ENCODE measurements around the gene OXA1L.
"Not testable (repeated sequence)": the region's sequence is repeated elsewhere in the genome, so short reads cannot be mapped to it uniquely, and the experiment has no call there.

The OXA1L gene

DNA sequence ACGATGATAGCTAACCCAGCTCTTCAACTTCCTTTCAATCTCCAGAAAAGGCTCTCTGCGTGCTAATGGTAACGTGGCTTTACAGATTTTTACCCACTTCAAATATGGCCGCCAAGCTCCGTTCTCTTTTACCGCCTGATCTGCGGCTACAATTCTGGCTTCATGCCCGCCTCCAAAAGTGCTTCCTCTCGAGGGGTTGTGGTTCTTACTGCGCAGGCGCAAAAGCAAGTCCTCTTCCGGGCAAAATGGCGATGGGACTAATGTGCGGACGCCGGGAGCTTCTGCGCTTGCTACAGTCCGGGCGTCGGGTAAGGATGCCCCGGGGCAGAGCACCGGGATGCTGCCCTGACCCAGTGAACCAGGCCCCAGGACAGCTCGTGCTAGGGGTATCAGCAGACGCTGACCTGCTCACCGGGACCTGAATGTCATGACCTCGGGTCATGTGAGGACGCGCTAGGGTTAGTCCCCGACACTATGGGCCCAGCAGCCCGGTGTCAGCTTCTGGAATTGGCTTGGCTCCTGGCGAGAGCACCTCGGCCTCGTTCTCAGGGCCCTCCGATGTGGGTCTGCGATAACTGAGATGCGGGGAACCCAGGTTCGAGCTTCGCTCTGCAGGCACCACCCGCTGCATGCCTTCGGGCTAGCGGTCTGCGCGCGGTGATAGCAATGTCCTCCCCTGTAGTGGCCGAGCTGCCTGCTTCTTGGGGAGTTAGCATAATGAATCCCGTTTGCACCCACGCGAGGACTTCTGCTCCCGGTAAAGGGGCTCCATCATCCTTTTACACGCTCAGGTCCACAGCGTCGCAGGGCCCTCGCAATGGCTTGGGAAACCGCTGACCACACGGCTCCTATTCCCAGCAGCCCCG is at the start of gene OXA1L:
TSS of gene OXA1L (plus strand) at position 232 of the 866 bp plus-strand sequence. CDS start at position 246, 14 bp downstream.
- peak; percentile 95 for DNase-seq (ENCODE audit: low read depth, low spot score)

DNA sequence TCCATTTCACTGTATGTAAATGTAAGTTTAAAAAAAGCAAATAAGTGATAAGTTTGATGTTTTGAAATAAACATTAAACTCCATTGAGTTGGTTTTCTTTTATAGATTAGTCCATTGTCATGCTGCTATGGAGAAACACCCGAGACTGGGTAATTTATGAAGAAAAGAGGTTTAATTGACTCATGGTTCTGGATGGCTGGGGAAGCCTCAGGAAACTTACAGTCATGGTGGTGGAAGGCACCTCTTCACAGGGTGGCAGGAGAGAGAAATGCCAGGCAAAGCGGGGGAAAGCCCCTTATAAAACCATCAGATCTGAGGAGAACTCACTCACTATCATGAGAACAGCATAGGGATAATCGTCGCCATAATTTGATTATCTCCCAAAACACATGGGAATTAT is 48.4 kb upstream of the OXA1L start:
- no peak for DNase-seq (ENCODE audit: low read depth, low spot score)

DNA sequence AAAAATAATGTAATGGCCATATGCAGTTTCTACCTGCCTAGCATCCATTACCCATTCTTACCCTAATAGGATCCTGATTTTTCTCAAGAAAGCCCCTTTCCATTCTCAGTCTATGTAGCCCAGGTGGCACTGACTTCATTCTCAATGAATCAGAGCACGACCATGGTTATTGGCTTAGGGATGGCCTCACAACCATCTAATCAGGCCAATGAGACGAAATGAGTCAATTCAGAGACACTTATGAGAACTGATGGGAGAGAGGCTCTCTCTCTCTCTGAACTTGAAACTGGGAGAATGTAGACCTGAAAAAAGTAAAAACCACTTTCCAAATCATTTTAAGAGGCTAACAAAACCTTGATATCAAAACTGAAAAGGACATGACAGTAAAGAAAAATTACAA is 45.3 kb upstream of the OXA1L start:
- DNase-seq (ENCODE audit: low read depth, low spot score), result no peak

DNA sequence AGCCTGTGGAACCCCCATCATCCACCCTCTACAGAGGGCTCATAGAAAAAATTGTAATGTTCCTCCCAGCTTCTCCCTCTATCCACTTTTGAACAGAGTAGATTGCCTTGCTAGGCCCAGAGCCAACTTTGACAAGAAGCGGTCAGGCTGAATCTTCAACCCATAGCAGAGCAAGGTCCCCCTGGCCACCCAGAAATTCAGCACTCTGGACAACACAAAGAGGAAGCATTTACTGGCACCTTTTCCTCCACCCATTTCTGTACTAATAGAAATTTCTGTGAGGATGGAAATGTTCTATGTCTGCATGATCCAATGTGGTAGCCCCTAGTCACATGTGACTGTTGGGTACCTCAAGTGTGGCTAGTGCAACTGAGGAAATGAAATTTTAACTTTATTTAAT is 42.7 kb upstream of the OXA1L start:
- DNase-seq (ENCODE audit: low read depth, low spot score), result no peak

DNA sequence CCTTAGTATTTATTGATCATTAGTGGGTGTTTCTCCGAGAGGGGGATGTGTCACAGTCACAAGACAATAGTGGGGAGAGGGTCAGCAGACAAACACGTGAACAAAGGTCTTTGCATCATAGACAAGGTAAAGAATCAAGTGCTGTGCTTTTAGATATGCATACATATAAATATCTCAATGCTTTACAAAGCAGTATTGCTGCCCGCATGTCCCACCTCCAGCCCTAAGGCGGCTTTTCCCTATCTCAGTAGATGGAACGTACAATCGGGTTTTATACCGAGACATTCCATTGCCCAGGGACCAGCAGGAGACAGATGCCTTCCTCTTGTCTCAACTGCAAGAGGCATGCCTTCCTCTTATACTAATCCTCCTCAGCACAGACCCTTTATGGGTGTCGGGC is 41.6 kb upstream of the OXA1L start:
- DNase-seq (ENCODE audit: low read depth, low spot score), result not testable (repeated sequence)

DNA sequence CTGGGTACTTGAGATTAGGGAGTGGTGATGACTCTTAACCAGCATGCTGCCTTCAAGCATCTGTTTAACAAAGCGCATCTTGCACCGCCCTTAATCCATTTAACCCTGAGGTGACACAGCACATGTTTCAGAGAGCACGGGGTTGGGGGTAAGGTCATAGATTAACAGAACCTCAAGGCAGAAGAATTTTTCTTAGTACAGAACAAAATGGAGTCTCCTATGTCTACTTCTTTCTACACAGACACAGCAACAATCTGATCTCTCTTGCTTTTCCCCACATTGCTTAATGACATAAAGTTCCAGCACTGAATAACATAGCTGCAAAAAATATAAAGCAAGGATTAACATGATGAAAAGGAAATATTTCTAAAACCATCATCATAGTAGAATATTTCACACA is 41.1 kb upstream of the OXA1L start:
- DNase-seq (ENCODE audit: low read depth, low spot score), result not testable (repeated sequence)

DNA sequence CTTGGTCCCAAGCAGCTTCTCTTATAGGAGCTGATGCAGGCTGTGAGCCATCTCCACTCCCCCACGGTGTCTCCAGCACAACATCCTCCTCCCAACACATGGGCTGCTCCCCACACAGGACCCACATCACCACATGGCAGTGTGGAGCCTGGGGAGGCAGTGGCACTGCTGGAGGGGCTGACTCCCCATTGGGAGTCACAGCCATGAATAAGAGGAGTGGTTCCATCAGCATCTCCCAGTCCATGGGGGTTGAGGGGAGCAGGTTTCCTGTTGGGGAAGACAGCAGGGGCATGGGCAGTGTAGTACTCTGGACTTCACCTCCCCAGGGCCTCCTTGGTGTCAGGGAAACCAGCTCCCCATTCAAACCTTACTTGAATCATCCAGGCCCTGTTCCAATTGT is 40.5 kb upstream of the OXA1L start:
- DNase-seq (ENCODE audit: low read depth, low spot score), result no peak

DNA sequence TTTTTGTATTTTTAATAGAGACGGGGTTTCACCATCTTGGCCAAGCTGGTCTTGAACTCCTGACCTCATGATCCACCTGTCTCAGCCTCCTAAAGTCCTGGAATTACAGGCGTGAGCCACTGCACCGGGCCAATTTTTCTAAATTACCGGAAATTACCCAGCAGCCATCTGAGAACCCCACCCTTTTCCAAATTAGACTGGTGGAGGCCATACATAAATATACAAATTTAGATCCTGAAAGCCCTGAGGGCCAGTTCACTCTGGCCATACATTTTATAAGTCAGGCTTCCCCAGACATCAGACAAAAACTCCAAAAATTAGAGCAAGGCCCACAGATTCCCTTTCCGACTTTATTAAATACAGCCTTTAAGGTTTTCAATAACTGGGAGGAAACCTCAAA is 34.4 kb upstream of the OXA1L start:
- DNase-seq (ENCODE audit: low read depth, low spot score), result not testable (repeated sequence)

DNA sequence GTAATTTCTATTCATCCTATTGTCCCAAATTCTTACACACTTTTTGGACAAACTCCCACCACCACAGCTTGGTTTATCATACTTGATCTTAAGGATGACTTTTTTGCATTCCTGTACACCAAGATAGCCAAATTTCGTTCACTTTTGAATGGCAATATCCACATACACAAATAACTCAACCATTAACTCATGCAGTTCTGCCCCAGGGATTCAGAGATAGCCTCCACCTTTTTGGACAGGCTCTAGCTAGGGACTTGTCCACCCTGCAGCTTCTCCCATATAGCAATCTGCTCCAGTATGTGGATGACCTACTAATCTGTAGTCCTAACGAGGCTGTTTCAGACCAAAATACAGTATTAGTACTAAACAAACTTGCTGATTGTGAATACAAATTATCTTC is 32.7 kb upstream of the OXA1L start:
- DNase-seq (ENCODE audit: low read depth, low spot score), result no peak

DNA sequence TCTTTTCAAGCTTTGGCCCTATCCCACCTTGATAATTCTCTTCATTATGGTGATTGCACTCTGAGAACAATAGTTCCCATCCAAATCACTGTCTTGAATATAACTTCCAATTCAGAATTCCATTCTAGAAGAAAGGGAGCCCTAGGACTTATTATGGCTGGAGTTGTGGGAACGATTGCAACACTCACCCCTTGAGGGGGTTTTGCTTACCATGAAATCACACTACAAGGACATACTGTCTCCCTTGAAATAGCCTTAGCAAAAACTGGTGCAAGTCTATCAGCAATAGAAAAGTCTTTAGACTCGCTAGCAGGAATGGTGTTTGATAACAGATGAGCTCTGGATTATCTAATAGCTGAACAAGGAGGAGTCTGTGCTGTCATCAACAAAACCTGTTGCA is 31.4 kb upstream of the OXA1L start:
- DNase-seq (ENCODE audit: low read depth, low spot score), result no peak

DNA sequence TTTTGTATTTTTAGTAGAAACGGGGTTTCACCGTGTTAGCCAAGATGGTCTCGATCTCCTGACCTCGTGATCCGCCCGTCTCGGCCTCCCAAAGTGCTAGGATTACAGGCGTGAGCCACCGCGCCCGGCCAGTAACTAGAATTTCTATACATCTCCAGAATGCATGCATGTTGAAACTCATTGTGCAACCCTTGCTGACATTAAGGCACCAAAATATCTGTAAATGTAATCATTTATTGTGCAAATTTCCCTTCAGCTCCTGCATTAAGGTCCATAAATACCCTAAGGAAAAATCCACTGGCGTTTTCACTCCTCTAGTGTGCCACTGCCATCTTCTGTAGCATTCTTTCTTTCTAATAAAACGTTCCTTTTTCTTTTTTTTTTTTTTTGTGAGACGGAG is 30.1 kb upstream of the OXA1L start:
- DNase-seq (ENCODE audit: low read depth, low spot score), result not testable (repeated sequence)

DNA sequence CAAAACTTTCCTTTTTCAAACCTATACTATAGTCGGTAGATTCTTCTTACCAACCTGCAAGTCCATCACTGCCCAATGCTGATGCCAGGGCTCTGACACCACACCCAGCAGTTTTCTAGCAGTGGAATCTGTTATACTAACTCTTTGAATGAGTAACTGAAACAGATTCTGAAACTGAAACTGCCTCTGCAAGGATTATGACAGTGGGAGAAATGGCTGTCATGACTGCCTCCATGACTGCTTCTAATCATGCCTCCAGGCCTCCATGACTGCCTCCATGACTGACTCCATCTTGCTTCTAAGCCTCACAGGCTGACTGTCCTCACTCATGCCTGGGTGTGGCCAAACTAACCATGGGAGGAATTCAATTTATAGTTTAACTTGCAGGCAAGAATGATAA is 29.4 kb upstream of the OXA1L start:
- no peak for DNase-seq (ENCODE audit: low read depth, low spot score)

DNA sequence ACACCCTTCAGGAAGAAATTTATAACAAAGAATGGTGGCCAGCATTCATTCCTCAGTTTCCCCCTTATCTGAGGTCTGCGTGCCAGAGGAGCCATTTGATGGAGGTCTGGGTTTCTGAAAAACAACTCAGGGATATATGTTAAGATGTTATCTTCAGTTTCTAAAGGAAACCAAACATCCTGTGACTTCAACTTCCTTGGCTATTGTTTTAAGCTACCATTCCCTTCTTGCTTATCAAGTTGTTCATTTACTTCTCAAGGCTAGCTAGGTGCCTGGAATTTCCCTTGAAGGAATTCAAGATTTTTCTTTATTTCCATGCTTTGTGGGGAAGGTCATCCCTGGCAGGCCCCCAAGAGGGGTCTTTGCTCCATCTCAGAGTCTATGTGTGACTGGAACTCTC is 27.1 kb upstream of the OXA1L start:
- DNase-seq (ENCODE audit: low read depth, low spot score), result no peak

DNA sequence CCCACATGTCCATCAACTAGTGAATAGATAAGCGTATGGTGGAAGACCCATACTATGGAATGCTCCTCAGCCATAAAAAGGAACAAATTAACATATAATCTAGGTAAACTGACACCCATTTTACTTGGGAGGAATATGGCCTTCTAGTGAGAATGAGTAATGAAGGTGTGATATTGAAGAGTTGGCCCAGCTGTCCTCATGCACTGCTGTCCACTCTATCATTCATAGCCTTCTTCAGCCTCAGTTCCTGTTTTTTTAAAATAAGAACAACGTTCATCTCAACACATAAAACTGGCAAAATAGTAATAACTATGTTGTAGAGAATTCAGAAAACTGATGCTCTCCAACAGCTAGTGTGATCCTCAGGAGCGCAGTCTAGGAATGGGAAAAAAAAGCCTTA is 26.5 kb upstream of the OXA1L start:
- DNase-seq (ENCODE audit: low read depth, low spot score), result no peak

DNA sequence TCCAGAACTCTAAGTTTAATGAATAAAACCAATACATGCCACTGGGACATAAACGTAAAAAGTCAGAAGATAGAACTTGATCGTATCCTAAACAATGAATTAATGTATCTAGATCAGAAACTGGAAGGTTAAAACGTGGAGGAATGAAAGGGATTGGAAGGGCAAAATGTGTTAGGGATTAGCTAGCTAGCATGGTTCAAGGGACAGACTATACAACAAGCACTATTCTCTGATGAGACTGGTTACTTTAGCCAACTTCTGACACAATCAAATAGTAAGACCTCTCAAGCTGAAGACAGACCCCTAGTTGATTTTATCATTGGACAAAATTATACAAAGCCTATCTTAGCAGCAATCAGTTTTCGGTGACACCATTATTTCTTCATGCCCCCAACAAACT is 18.7 kb upstream of the OXA1L start:
- DNase-seq (ENCODE audit: low read depth, low spot score), result no peak

DNA sequence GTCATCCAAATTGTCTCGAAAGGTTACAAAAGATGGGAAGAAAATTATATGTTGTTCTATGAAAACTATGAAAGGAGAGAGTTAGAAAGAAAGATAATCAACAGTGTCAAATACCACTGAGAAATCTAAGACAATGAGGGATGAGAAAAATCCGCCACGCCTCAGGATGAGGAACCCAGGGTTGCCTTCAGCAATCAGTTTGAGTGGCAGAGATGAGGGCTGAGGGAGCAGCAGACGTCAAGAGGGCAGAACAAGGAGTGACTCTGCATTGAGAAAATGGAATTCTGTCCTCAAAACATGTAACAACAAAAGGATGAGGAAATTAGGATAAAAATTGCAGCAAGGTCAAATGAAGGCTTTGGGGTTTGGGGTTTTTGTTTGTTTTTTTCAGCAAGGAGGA is 18.3 kb upstream of the OXA1L start:
- DNase-seq (ENCODE audit: low read depth, low spot score), result no peak

DNA sequence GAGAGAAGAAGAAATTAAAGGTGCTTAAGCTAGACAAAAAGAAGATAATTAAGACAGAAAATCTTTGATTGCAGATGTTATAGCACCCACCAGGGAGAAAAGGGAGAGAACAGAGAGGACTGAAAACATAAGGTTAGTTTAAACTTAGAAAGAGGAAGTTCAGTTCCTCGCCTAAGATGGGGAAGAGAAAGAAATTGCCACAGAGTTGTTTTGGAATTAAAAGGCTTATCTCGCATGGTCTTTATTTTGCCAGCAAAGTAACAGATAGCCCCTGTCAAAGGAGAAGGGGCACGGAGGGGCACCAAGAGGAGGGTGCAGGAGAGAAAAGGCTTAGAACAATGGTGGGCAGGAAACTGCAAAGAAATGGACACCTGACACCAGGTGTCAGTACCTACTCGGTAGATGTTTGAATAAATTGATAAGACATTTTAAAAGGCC is 17.8 kb upstream of the OXA1L start:
- DNase-seq (ENCODE audit: low read depth, low spot score), result no peak

DNA sequence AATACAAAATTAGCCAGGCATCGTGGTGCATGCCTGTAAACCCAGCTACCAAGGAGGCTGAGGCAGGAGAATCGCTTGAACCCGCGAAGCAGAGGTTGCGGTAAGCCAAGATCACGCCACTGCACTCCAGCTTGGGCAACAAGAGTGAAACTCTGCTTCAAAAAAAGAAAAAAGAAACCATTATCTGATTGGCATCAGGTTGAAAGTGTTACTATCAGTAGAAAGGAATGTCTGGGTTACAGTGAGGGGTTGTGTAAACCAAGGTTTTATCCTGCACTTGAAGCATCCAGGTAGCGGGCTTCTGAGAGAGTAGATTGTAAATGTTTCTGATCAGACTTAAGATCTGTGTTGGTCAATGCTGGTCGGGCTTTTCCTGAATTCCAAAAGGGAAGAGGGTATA is 14.1 kb upstream of the OXA1L start:
- DNase-seq (ENCODE audit: low read depth, low spot score), result no peak

DNA sequence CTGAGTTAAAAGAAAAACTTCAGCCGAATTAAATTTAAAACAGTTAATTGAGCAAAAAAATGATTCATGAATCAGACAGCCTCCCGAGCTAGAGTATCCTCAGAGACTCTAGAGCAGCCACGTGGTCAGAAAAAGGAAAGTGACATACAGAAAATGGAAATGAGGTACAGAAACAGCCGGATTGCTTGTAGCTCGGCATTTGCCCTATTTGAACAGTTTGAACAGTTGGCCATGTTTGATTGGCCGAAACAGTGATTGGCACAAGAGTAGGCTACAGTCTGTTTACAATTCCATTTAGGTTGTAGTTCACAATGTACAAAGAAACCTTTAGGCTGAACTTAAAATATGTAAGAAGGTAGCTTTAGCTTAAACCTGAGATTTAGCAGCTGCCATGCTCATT is 12.9 kb upstream of the OXA1L start:
- DNase-seq (ENCODE audit: low read depth, low spot score), result no peak

DNA sequence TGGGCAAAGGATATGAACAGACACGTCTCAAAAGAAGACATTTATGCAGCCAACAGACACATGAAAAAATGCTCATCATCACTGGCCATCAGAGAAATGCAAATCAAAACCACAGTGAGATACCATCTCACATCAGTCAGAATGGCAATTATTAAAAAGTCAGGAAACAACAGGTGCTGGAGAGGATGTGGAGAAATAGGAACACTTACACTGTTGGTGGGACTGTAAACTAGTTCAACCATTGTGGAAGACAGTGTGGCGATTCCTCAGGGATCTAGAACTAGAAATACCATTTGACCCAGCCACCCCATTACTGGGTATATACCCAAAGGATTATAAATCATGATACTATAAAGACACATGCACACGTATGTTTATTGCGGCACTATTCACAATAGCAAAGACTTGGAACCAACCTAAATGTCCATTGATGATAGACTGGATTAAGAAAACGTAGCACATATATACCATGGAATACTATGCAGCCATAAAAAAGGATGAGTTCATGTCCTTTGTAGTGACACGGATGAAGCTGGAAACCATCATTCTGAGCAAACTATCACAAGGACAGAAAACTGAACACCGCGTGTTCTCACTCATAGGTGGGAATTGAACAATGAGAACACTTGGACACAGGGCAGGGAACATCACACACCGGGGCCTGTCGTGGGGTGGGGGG is 8.4 kb upstream of the OXA1L start:
- DNase-seq (ENCODE audit: low read depth, low spot score), result not testable (repeated sequence)

DNA sequence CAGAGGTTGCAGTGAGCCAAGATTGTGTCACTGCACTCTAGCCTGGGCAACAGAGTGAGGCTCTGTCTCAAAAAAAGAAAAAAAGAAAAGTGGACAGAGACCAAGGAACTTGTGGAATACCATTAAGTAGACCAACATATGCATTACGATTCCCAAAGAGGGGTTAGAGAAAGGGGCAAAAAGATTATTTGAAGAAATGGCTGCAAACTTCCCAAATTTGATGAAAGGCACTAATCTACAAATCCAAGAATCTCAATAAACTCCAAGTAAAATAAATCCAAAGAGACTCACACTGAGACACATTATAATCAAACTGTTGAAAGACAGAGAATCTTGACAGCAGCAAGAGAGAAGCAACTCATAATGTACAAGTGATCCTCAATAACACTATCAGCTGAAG is 4.8 kb upstream of the OXA1L start:
- no peak for DNase-seq (ENCODE audit: low read depth, low spot score)

DNA sequence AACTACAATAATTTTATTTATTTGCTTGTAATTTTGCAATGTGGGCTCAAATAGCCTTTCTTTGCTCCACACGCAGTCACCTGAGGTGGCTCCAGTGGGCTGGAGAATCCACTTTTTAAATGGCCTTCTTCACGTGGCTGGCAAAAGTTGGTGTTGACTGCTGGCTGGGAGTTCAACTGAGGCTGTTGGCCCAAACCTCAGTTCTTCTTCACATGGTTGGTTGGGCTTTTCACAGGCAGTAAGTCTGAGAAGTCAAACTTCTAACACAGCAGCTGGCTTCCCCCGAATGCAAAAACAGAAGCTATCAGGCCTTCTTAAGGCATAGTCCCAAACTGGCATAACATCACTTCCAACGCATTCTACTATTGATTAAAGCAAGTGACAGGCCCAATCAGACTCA is 2.1 kb upstream of the OXA1L start:
- DNase-seq (ENCODE audit: low read depth, low spot score), result no peak

DNA sequence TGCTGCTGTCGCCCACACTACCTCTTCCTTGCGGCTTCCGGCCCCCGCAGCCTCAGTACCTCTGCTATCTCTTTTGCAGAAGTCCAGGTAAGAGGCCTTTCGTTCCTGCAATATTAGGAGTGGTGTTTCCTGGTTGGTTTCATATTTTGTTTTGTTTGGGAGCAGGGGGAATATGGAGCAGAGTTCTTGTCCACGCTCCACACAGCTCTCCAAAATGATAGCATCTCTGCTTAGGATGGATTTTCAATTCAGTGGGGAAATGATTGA is 768 bp downstream of the OXA1L start:
- no peak for DNase-seq (ENCODE audit: low read depth, low spot score)
